DOHH2 (cell line): ENCODE data around the gene NGF.

ENCODE experiments used
- EZH2phosphoT487 ChIP-seq: fragments of 200-600 bp; sonication (generic); IDR thresholded peaks from 2 replicates; pipeline ENCODE4 v1.6.1; 2017; ENCODE audit warnings: borderline replicate concordance, mild to moderate bottlenecking, antibody characterized with exemption, low read length, moderate library complexity, mixed read lengths
- TF ChIP-seq, protein P1 (sequence below): fragments of 200-600 bp; sonication (generic); IDR thresholded peaks from one replicate; pipeline ENCODE4 v1.5.1; 2014; ENCODE audit warnings: antibody characterized with exemption, mild to moderate bottlenecking, low read depth, low read length; ENCODE audit not compliant: poor library complexity, severe bottlenecking

DNA sequence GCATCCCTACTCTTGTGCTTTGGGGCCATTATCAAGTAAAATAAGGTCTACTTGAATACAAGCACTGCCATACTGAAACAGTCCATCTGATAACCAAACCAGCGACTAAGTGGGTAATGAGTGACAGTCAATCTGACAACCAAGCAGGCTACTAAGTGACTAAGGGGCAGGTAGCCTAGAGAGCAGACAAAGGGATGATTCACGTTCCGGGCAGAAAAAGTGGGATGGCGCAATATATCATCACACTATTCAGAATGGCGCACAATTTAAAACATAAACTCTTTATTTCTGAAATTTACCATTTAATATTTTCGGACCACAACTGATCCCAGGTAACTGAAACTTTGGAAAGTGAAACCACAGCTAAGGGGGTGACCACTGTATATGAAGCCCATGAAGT is 17.7 kb downstream of the NGF start:
- TF ChIP-seq, protein P1, sequence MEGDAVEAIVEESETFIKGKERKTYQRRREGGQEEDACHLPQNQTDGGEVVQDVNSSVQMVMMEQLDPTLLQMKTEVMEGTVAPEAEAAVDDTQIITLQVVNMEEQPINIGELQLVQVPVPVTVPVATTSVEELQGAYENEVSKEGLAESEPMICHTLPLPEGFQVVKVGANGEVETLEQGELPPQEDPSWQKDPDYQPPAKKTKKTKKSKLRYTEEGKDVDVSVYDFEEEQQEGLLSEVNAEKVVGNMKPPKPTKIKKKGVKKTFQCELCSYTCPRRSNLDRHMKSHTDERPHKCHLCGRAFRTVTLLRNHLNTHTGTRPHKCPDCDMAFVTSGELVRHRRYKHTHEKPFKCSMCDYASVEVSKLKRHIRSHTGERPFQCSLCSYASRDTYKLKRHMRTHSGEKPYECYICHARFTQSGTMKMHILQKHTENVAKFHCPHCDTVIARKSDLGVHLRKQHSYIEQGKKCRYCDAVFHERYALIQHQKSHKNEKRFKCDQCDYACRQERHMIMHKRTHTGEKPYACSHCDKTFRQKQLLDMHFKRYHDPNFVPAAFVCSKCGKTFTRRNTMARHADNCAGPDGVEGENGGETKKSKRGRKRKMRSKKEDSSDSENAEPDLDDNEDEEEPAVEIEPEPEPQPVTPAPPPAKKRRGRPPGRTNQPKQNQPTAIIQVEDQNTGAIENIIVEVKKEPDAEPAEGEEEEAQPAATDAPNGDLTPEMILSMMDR = no peak
- no peak for TF ChIP-seq EZH2phosphoT487
